Hematopoietic multipotent progenitor cell treated with erythropoietin and hydrocortisone succinate and interleukin-3 and kit ligand, for 6 days (in vitro differentiated cells): ENCODE results near the gene MAGI1.
"Not testable (repeated sequence)": the region's sequence is repeated elsewhere in the genome, so short reads cannot be mapped to it uniquely, and the experiment has no call there.

Source experiments
- DNase-seq: peaks from one replicate; pipeline ENCODE4 v3.0.0-alpha.2; 2015

Gene MAGI1

GRCh38 chr3:65540666-65541065, 498.1 kb downstream of the MAGI1 start:
- DNase-seq: no peak

DNA sequence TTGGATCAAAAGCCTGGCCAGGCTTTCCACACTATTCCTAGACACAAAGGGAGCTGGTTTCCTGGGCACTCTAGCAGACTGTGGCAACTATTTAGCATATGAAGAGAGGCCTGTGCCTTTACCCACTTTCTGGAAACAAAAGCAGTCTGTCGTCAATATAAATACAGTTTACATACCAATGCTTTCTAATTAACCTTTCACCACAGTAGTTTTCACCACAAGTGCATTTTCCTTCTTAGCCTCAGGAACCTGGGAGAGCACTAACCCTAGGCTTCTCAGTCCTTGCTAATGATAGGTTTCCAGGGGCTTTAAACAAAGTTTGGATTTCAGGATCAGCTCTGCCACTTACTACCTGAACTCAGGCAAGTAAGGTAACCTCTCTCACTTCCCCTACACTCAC, 499.1 kb downstream of the MAGI1 start:
- DNase-seq: no peak

- DNase-seq: no peak
These were observed 500.6 kb downstream of the MAGI1 start for GRCh38 chr3:65538101-65538500.

GRCh38 chr3:65537109-65537508, 501.6 kb downstream of the MAGI1 start:
- DNase-seq: no peak

- DNase-seq: no peak
These were observed 503.5 kb downstream of the MAGI1 start for GRCh38 chr3:65535260-65535659.

DNA sequence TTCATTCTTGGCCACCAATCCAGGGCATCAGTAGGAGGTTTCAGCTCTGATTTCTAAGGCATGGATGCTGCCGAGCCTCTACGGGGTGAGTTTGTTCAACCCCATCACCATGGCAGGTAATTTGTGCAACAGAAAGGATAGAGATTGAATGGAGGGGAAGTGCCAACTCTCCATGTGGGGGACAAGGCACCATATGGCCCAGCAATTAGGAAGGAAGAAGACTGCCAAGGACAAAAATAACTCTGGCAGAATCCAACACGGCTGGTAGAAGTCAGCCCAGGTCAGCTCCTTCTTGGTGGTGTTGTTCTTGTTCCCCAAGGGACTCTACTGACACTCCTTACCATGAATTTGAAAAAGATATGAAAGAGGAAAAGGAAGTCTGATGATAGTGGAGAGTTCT, 503.9 kb downstream of the MAGI1 start:
- DNase-seq: no peak

GRCh38 chr3:65532749-65533148, 506.0 kb downstream of the MAGI1 start:
- no peak for DNase-seq

DNA sequence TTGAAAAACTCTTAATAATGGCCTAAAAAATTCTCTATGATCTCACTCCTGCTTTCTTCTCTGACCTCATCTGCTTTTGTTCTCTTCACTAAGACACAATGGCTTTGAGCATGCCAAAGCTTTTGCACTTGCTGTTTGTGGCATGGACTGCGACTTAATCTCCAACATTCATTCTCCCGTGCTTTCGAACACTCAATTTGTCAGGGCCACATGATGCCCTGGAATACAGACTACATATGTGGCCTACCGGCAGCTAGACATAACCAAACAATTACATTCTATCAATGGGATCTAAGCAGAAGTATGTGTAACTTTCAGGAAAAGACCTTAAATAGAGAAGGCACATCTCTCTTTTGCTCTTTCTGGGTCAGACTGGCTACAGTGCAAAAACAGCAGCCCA, 506.5 kb downstream of the MAGI1 start:
- no peak for DNase-seq

DNA sequence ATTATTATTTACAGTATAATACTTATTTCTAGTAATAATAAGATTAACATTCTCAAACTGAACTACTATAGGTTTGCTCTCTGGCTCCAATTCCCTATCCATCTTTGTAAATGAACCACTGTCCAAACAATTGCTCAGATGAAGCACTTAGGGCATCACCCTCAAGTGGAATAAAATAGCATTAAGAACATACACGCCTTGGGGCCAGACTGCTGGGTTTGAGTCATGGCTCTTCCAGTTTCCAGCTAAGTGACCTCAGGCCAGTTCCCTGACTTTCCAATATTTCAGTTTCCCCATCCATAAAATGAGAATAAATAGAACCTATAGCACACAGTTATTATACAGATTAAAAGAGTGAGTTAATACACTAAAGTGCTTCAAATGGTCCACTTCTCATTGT, 507.2 kb downstream of the MAGI1 start:
- no peak for DNase-seq

GRCh38 chr3:65526656-65527055, 512.1 kb downstream of the MAGI1 start:
- DNase-seq: no peak

GRCh38 chr3:65524584-65524983, 514.1 kb downstream of the MAGI1 start:
- DNase-seq: no peak

DNA sequence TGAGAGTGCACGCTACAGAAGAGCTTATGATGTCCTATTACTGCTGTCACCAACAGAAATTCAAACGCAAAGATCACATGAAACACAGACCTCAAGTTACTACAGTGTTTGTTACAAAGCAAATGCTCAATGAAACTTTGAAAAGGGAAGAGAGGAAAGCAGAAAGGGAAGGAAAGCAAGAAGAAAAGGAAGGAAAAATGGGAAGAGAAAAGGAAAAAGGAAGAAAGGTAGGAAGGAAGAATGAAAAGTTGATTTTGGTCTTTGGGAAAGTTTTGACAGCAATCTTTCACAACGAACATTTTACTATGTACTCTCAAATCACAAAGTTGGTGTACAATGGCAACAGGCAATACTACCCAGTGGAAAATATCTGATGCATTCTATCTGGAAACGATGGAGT, 514.8 kb downstream of the MAGI1 start:
- DNase-seq: no peak

- no peak for DNase-seq
These were observed 517.7 kb downstream of the MAGI1 start for GRCh38 chr3:65521032-65521431.

DNA sequence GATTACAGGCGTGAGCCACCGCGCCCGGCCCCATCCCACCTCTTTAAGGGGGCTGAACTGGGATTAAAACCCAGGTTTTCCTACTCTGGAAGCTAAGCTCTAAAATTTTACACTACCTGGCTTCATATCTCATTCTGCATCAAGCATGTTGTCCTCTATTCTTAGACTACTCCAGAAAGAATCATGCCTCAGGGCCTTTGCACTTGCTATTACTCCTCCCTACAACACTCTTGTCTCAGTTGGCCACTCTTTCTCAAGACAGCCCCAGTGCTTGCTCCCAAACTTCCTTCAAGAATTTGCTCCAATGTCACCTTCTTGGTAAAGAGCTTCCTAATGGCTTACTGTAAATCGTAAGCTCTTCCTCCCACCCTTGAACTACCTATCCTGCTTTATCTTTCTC, 521.7 kb downstream of the MAGI1 start:
- no peak for DNase-seq

DNA sequence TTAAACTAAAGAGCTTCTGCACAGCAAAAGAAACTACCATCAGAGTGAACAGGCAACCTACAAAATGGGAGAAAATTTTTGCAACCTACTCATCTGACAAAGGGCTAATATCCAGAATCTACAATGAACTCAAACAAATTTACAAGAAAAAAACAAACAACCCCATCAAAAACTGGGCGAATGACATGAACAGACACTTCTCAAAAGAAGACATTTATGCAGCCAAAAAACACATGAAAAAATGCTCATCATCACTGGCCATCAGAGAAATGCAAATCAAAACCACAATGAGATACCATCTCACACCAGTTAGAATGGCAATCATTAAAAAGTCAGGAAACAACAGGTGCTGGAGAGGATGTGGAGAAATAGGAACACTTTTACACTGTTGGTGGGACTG, 524.4 kb downstream of the MAGI1 start:
- not testable (repeated sequence) for DNase-seq

DNA sequence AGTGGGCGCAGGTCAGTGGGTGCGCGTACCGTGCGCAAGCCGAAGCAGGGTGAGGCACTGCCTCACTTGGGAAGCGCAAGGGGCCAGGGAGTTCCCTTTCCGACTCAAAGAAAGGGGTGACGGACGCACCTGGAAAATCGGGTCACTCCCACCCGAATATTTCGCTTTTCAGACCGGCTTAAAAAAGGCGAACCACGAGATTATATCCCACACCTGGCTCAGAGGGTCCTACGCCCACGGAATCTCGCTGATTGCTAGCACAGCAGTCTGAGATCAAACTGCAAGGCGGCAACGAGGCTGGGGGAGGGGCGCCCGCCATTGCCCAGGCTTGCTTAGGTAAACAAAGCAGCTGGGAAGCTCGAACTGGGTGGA, 529.3 kb downstream of the MAGI1 start:
- DNase-seq: not testable (repeated sequence)

DNA sequence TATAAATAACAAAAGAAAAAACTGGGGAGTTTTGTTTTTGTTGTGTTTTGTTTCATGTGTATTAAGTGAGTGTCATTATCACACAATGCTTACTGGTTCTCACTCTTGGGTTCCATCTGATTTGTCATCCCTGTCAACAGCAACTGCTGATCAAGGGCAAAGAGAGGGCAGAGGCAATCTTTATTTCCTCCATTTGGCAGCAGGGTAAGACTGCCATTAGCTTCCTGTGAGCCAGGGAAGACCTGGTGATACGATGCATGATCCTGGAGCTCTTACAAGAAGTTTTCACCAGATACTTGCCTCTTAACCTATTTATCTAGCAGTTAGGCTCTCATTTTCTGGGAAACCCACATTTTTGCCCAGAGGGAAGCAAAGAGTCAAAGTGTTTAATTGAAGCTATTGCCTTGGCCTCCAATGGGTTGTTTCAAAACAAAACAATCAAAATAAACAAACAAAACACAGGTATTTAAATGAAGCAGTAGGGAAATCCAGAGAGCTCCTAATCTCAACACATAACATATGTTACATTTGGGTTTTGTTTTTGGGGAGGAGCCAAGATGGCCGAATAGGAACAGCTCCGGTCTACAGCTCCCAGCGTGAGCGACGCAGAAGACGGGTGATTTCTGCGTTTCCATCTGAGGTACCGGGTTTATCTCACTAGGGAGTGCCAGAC, 529.8 kb downstream of the MAGI1 start:
- DNase-seq: no peak

DNA sequence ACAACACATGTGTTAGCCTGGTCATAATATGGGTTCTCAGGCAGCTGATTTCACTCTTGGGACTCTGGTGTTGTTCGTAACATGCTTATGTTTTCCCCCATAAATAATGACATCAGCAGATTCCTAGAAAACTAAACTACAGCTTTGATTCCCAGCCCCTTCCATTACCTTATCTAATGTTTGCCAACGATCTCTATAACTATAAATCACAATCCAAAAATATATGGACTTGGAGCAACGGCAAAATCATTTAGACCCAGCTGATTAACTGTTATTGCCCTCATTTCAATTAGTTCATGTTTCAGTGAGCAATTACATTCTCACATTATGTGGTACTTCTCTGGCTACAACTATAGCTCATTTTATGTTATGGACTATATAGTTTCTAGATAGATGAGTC, 531.3 kb downstream of the MAGI1 start:
- DNase-seq: no peak

- no peak for DNase-seq
These were observed 534.9 kb downstream of the MAGI1 start for GRCh38 chr3:65503776-65504175.

DNA sequence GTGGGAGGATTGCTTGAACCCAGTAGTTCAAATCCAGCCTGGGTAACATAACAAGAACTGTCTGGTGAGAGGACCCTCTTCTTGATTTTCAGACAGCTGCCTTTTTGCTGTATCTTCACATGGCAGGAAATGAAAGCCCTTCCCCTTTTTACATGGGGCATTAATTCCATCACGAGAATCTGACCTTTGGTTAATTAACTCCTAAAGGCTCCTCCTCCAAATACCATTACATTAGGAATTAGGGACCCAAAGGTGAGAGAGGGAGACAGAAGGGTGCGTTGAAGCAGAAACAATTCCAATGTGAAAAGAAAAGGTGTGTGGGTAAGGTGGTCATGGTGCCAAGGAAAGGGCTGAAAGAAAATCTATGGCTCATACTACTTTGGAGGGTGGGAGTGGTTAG, 536.2 kb downstream of the MAGI1 start:
- DNase-seq: no peak

DNA sequence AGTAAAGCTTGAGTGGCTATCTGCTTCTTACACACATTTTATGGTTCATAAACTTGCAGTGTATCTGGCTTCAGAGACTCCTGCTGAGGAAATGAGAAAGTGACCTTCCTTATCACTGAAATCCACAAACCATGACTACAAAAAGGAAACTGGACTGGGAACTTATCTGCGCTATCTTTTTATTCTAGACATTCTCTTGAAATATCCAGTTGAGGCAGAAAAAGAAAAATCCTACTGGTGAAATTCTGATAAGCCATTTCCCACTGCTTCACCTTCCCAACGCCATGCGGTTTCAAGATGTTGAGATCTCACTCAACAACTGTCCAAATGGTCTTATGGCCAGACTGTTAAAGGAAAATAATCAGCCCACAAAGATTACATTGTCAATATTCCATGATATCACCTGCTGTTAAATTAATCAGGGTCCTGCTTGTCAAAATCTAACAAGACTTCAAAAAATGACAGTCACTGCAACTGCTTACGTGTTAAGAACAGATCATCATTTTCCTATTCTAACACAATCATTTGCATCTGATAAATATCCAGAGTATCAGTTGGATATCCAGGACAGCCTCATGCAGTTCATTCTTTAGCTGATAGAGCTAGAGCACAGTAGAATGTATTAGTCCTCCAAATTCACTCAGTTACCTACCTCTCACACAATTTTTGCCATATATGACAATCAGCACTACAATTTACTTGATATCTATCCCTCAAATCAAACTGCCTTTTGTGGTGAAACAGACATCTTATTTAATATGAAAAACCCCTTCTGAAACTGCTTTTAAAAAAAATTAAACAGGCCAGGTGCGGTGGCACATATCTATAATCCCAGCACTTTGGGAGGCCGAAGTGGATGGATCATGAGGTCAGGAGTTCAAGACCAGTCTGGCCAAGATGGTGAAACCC, 538.1 kb downstream of the MAGI1 start:
- DNase-seq: no peak

- DNase-seq: no peak
These were observed 540.9 kb downstream of the MAGI1 start for GRCh38 chr3:65497846-65498245.

DNA sequence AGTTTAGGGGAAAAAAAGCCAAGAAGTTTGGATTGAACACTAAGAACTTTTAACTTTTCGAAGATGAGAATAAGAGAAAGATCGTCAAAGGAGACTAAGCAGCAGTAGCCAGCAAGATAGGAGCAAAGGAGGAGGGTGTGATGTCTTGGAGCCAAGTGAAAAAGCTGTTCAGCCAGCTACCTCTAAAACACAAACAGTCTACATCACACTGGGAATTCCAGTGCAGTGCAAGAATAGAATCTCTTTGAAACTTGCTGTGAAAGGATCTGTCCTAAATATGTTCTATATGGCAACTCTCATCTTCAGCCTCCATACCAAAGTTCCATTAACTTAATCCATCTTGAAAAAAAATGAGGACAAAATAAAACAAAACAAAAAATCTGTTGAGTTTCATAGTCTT, 541.5 kb downstream of the MAGI1 start:
- DNase-seq: no peak

- DNase-seq: no peak
These were observed 544.8 kb downstream of the MAGI1 start for GRCh38 chr3:65493938-65494337.
